AG09319 (cell line): ENCODE data around the gene TMCC3.

Experiments used
- DNase-seq: peaks from one replicate; pipeline ENCODE4 v3.0.0-alpha.2; 2010; ENCODE audit warnings: low read depth; ENCODE audit errors: extremely low read depth
- CTCF ChIP-seq: IDR thresholded peaks from 2 replicates; pipeline ENCODE4 v1.5.1; 2011; ENCODE audit warnings: low read depth, mild to moderate bottlenecking, inconsistent platforms, low read length, moderate library complexity

The TMCC3 gene

GRCh38 chr12:94678849-94679248 lies 28.5 kb upstream of the TMCC3 start:
- no peak for DNase-seq
- no peak for TF ChIP-seq CTCF

- TF ChIP-seq CTCF = no peak
- no peak for DNase-seq
Measured at GRCh38 chr12:94678379-94678778, 28.0 kb upstream of the TMCC3 start.

- no peak for TF ChIP-seq CTCF
- no peak for DNase-seq
Measured at GRCh38 chr12:94677778-94678177, 27.4 kb upstream of the TMCC3 start.

- no peak for DNase-seq
- TF ChIP-seq CTCF = no peak
Measured at GRCh38 chr12:94676922-94677321, 26.6 kb upstream of the TMCC3 start.

- no peak for DNase-seq
Measured at GRCh38 chr12:94676031-94676641, 25.8 kb upstream of the TMCC3 start.

GRCh38 chr12:94674835-94675234 lies 24.5 kb upstream of the TMCC3 start:
- no peak for TF ChIP-seq CTCF
- no peak for DNase-seq

More at GRCh38 chr12:94676031-94676641, 25.8 kb upstream of the TMCC3 start:
- no peak for TF ChIP-seq CTCF

- TF ChIP-seq CTCF = no peak
Measured at GRCh38 chr12:94674051-94674451, 23.7 kb upstream of the TMCC3 start.

More at GRCh38 chr12:94674051-94674451, 23.7 kb upstream of the TMCC3 start:
- DNase-seq = no peak
